ENCODE measurements around the gene TP53I13.
A peak's percentile ranks its signal among the peaks of the same experiment; 100 is the strongest.

The TP53I13 gene

DNA sequence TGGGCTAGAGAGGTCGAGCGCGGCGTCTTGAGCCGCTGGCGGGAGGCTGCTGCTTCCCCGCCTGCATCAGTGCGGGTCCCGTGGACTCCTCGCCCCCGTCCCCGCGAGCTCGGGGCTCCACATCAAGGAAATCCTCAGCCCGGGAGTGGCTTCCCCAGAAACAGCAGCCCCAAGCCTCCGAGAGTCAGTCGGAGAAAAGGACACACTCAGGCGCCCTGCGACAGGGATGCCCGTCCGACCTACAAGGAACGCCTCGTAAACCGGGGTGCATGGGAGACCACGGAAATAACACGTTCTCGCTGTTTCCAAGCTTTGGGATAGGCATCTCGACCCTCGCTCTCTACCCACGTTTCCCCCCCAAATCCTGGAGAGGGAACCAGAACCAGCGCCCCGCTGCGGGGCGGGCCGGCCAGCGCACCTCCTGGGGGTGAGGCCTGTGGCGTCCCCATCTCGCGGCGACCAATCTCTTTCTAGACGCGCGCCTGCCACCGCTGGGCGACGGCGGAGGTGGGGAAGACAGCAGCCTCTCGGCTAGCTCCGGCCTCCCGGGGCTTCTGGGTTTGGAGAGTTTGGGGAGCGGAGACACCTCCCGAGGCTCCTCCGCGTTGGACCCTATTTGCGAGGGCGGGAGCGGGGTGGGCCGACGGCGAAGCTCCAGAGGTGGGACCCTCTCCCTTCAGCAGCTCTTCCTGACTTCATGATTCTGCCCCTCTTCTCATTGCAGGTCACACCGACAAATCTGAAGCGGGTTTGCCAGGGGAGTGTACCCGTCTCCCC, 759 bp upstream of the TP53I13 start:
- peak; percentile 68 for DNase-seq

DNA sequence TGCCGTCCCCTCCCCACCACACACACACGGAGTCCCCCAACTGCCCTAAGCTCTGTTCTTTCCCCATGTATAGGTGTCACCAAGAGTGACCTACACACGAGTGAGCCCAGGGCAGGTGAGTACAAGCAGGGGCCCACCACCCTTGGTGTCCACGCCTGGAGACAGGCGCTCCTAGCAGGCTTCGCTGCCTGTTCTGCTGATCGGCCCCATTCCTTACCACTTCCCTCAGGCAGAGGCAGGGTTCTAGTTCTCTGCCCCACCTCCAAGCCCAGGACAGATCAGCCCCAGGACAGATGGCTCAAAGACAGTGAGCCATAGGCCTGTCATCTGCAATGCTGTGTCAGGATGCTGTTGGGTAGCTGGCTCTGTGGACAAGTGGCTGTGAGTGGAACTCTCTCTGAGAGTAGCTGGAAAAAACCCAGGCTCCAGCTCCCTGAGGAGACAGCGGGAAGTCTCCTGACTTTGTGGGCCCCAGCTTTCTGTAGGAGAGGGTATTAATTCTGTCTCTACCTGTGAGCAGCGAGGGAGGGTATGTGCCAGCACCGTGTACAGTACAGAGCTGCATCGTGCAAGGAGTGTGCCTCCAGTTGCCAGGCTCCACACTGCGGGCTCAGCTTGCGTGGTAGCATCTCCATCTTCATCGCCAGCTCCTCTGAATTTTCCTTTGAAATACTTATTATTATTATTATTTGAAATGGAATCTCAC, 897 bp downstream of the TP53I13 start:
- DNase-seq: peak; percentile 32

- no peak for DNase-seq
Observed at GRCh38 chr17:29570521-29570920, 2.0 kb downstream of the TP53I13 start.

DNA sequence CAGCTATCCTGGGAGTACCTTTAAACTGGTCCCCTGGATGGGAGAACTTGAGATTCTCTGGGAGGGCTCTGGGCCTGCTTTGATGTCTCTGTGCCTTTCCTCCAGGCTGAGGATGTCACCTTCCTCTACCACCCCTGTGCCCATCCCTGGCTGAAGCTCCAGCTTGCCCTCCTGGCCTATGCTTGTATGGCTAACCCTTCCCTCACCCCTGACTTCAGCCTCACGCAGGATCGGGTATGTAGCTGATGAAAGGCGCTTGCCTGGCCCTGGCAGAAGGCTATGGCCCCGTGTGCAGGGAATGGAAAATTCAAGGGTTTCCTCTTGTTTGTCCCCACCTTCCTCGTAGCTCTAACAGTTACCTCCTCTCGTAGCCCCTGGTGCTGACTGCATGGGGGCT, 3.0 kb downstream of the TP53I13 start:
- DNase-seq: no peak

DNA sequence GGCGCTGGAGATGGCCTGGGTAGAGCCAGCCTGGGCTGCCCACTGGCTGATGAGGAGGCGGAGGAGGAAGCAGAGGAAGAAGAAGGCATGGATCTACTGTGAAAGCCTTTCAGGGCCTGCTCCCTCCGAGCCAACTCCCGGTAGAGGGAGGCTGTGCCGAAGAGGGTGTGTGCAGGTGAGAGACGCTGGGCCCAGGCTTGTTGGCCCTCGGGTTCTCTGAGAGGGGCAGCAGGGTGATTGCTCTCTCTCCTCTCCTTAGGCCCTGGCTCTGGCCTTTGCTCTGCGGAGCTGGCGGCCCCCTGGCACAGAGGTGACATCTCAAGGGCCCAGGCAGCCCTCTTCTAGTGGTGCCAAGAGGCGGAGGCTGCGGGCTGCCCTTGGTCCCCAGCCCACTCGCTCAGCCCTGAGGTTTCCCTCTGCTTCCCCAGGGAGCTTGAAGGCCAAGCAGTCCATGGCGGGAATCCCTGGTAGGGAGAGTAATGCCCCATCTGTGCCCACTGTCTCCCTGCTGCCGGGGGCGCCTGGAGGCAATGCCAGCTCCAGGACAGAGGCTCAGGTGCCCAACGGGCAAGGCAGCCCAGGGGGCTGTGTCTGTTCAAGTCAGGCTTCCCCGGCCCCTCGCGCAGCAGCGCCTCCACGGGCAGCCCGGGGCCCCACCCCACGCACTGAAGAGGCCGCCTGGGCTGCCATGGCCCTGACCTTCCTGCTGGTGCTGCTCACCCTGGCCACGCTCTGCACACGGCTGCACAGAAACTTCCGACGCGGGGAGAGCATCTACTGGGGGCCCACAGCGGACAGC, 3.6 kb downstream of the TP53I13 start:
- no peak for DNase-seq

- peak; percentile 83 for DNase-seq
Observed at GRCh38 chr17:29572691-29573557, 4.4 kb downstream of the TP53I13 start.

- peak; percentile 24 for DNase-seq
Observed at GRCh38 chr17:29573558-29573869, 5.0 kb downstream of the TP53I13 start.

DNA sequence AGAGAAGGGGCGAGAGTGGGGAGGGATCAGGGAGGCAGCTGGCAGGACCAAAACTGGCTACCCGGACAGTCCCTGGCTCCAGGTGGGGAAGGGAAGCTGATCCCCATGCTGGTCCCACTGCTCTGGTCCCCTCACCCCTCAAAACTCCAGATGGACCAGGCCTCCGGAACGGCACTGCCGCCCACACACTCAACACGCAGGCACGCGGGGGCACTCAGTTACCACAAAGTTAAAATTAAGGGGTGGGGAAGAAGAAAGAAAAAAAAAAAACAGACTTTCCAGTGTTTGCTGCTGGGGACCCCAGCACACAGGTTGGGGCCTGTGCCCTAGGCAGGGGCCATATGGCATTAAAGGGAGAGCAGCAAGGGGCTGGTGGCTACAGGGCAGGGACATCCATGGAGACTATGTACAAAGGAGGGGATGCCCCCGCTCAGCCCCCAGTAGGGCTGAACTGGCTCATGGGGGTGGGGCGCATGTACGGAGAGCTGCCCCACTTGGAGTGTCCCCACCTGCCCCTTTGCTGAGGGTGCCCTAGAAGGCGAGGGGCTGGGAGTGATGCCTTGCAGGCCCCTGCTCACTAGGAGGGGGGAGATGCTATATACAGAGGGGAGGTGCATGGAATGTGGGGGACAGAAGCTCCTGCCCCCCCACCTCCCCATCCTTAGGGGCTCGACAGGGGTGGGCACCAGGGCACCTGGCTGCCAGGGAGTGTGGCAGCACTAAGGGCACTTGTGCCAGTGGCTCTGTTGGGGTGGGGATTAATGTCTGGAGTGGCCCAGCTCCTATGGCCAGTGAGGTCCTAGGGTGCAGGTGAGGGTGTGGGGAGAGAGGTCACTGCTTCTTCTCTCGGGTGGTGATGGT, 5.6 kb downstream of the TP53I13 start:
- DNase-seq: no peak

DNA sequence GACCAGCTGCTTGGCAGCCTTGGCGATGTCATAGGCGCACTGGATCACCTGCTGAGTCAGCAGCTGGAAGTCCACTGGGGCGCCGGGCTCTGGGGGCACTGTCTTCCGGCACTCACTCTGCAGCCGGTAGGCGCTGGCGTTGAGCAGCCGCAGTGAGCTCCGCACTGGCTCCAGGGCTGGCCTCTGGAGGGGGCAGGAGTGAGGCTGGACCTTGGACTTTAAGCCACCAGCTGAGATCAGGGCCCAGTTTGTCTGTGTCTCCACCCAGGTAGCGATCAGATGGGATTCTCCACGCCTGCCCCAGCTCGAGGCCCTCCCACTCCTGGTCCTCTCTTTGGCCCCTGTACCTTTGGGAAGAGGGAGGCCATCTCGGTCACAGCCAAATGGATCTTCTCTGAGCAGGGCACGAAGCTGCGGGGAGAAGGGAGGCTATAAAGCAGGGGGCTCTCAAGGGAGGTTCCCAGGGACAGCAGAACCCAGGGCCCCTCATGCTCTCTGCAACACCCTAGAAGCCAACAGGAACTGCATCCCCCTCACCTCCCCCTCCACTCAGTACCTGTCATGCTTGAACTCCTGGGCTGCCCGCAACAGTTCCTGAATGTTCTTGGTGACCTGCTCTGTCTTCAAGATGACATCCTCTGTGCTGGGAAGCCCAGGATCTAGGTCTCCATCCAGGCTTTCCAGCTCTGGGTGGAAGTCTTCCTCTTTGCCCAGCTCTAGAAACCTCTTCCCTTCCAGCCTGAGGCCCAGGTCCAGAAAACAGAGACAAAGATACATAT, 6.4 kb downstream of the TP53I13 start:
- DNase-seq: no peak

DNA sequence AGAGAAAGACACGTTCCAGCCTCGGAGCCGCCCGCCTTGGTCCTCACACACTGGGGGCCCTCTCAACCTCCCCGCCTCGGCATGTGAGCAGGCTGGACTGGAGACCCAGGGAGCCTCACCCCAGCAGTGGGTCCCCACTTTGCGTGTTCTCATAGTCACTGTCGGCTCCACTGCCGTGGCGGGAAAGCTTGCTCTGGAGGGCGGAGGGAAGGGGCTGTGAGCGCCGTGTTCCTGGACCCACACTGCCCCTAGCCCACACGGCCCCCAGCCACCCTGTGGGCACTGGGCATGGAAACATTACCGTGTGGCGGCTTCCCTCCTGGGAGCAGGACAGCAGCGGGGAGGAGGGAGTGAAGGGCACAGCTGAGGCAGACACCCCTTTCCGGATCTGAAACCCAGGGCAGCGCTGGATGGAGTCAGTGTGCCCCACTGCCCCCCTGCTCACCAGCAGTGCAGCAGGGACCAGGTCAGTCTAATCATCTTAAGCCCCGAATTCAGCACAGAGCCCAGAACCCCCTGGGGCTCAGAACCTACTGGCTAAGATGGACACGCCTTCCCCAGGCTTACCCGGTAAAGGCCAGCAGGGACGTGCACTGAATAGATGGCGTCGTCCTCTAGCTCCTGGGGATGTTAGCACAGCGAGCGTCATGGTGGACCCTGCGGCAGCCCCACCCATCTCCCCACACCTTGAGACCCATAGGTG, 7.2 kb downstream of the TP53I13 start:
- no peak for DNase-seq

- DNase-seq: no peak
Observed at GRCh38 chr17:29576214-29577000, 7.9 kb downstream of the TP53I13 start.

DNA sequence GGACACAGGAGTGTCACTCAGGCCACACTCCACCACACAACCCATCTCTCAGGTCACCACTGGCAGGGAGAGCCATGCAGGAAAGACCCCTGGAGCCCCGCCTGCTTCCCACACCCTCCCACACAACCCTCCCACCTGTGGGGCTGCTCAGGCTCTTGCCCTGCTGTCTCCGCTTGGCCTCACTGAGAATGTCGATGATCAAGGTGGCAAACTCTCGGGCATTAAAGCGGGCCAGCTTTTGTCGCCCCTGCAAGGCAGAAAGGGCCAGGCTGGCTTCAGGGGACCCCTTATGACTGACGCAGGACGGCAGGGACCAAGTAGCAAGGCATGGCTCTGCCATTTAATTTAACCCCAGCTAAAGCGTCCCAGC, 8.5 kb downstream of the TP53I13 start:
- DNase-seq: no peak

DNA sequence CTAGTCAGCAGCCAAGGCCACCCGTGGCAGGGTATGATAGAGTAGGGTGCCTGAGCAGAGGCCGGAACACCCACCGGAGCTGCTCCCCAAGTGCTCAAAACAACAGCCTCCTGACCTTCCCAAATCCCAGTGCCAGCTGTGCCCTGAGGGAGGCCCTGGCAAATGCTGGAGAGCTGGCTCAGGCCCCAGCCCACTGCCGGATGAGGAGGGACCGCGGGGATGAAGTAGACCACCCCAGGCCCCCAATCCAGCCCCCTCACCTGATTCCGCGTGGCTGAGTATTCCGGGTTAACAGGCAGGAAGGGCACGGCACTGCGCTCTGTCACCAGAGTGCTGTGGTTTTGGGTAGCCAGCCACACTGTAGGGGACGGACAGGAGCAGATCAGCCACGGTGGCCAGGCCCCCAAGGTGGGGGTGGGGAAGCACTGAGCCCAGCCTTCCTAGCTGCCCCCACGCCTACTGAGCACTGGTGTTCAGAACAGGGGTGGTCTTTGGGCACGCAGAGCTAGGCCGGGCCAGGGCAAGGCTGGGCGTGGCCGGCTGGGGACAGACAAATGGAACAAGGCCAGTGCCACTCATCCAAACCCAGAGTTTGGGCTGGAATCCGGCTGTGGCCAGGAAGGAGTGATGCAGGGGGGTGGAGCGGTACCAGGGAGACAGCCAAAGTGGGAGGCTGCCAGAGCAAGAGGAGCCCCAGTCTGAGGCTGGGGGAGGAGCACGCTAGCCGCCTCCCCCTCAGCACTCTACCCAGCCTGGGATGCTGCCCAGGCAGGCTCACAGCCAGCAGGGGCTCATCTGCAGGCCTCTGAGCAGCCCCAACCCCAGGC, 9.1 kb downstream of the TP53I13 start:
- peak; percentile 88 for DNase-seq

GRCh38 chr17:29578626-29579485, 10.4 kb downstream of the TP53I13 start:
- no peak for DNase-seq

GRCh38 chr17:29579866-29580771, 11.6 kb downstream of the TP53I13 start:
- peak; percentile 87 for DNase-seq

DNA sequence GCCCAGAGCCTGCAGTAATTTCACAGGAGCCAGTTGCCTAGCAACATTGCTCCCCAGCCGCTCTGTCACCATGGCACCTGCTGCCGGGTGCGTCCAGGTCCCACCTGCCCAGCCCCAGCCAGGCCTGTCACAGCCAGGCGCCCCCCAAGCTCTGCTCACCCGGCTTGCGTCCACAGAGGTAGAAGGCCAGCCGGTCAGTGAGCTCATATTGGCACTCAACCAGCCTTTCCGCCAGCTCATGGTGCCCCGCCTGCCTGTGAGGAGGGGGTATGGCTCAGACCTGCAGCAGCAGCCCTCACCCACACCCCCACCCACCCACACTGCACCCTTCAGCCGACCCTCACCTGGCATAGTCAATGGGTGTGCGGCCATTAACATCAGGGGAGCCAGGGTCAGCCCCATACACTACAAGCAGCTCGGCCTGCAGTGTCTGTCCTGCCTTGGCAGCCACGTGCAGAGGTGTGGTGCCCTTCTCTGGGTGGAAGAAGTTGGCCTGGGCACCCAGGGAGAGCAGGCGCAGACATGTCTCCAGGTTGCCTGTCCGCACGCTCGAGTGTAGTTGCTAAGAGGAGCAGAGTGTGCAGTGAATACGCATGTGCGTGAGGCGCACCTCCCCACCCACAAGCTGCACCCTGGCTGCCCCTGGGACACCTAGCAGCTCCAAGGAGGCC, 13.2 kb downstream of the TP53I13 start:
- peak; percentile 26 for DNase-seq
